ENCODE results near the gene BICRAL.

GRCh38 chr6:42778122-42778521 is 3.7 kb upstream of the BICRAL start:
- no peak for TF ChIP-seq TAF1 (IDR thresholded peaks at IDR 0.05; ENCODE audit: borderline replicate concordance, insufficient read depth, low read length)
- TF ChIP-seq, protein P1, sequence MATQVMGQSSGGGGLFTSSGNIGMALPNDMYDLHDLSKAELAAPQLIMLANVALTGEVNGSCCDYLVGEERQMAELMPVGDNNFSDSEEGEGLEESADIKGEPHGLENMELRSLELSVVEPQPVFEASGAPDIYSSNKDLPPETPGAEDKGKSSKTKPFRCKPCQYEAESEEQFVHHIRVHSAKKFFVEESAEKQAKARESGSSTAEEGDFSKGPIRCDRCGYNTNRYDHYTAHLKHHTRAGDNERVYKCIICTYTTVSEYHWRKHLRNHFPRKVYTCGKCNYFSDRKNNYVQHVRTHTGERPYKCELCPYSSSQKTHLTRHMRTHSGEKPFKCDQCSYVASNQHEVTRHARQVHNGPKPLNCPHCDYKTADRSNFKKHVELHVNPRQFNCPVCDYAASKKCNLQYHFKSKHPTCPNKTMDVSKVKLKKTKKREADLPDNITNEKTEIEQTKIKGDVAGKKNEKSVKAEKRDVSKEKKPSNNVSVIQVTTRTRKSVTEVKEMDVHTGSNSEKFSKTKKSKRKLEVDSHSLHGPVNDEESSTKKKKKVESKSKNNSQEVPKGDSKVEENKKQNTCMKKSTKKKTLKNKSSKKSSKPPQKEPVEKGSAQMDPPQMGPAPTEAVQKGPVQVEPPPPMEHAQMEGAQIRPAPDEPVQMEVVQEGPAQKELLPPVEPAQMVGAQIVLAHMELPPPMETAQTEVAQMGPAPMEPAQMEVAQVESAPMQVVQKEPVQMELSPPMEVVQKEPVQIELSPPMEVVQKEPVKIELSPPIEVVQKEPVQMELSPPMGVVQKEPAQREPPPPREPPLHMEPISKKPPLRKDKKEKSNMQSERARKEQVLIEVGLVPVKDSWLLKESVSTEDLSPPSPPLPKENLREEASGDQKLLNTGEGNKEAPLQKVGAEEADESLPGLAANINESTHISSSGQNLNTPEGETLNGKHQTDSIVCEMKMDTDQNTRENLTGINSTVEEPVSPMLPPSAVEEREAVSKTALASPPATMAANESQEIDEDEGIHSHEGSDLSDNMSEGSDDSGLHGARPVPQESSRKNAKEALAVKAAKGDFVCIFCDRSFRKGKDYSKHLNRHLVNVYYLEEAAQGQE (IDR thresholded peaks at IDR 0.05; ENCODE audit: insufficient read depth in 1 of 2, low read depth in 2 of 2, low read length in 2 of 2), result no peak
- TF ChIP-seq POLR2AphosphoS5 (IDR thresholded peaks at IDR 0.05; ENCODE audit: low read depth, low read length), result no peak
- TF ChIP-seq SIN3A (IDR thresholded peaks at IDR 0.05; ENCODE audit: borderline replicate concordance, insufficient read depth, low read length), result no peak

All from PFSK-1 (cell line).